ENCODE measurements around the gene POLR3K. TPM values are rescaled to one million over a fixed set of nuclear protein-coding genes. Genes with fewer than 3 reads are reported as not detected.
"Not testable (repeated sequence)": the region's sequence is repeated elsewhere in the genome, so short reads cannot be mapped to it uniquely, and the experiment has no call there.

Gene POLR3K
- polyA plus RNA-seq, 1 donor = 6.7 TPM

DNA sequence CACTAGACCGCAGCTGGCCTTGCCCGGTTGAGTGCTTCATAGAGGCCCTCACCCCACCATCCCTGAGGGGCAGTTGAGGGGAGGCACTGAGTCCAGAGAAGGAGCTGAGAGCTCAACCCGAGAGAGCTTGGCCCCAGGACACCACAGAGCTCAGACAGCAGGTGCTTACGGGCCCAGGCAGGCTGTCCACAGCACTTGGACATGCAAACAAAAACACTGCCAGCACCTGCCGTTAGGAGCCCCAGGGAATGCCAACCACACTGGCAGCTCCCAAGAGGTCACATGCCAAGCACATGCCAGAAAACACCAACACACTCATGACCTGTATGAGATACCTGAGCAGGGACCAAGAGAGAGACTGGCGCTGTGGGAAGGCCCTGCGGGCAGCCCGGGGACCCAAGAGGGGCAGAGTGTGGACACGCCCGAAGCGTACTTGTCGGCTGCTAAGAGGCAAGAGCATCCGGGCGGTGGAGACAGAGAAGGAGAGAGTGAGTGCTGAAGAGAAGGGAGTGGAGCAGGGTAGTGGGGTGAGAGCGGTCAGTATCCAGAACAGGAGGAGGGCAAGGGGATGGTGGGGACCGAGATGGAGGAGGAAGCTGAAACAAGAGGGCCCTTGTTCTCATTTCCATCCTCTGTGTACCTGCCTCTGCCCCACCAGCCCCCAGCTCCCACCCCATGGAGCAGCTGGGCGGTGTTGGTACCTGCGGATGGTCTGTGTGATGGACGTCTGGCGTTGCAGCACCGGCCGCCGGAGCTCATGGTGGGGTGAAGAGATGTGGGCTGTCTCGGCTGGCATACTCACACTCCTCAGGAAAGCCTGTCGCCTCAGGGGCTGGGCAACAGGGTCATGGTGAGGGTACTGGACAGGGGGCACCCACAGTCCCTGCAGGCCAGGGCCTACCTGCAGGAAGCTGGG lies 10.8 kb upstream of the POLR3K start:
- DNase-seq (ENCODE audit: low read depth) = no peak

DNA sequence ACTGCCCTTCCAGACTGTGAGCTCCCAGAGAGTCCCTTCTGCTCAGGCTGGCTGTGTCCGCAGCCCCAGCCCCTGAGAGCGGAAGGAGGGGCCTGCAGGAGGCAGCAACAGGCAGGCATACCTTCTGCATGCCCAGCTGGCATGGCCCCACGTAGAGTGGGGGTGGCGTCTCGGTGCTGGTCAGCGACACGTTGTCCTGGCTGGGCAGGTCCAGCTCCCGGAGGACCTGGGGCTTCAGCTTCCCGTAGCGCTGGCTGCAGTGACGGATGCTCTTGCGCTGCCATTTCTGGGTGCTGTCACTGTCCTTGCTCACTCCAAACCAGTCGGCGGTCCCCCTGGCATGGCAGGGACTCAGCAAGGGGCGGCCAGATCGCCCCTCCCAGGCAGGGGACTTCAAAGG lies 10.1 kb upstream of the POLR3K start:
- DNase-seq (ENCODE audit: low read depth) = no peak

DNA sequence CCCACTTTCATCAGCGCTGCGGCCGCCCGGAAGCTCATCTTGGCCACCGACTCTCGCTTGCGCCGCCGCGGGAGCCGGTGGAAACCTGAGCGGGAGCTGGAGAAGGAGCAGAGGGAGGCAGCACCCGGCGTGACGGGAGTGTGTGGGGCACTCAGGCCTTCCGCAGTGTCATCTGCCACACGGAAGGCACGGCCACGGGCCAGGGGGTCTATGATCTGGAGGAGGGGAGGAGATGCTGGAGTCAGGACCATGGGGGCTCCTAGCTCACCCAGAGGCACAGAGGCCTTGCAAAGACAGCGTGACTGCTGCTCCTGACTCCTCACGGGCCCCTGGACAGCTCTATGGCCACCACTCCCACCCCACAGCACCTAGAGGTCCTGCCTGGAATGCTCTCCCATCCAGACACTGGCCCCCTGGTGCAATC lies 9.6 kb upstream of the POLR3K start:
- no peak for DNase-seq (ENCODE audit: low read depth)

DNA sequence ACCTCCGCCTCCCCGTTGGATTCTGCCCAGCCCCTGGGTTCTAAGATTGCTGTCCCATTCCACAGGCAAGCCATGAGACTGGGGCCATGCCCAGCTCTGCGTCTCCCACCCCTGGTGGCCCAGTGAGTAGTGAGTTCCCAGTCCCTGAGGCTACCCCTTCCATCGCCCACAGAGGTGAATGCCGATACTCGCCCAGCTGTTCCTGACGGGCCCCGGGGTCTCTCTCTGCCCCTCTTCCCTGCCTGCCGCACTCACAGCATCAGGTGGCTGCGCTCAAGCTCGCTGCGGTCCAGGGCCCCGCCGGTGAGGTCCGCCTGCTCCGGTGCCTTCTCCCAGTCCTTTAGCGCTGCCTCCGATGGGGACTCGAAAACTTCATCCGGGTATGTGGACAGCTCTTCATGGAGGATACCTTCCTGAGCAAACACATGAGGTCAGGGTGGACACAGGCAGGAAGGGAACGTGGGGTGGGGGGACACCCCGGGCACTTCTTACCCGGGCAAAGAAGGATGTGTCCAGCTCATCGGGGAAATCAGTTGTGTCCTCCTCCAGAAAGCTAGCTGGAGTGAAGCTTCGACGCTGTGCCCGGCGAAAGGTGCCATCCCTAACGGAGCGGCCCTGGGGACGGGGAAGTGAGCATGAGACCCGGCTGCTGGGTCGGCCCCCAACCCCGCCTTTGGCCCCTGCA lies 9.0 kb upstream of the POLR3K start:
- no peak for DNase-seq (ENCODE audit: low read depth)

DNA sequence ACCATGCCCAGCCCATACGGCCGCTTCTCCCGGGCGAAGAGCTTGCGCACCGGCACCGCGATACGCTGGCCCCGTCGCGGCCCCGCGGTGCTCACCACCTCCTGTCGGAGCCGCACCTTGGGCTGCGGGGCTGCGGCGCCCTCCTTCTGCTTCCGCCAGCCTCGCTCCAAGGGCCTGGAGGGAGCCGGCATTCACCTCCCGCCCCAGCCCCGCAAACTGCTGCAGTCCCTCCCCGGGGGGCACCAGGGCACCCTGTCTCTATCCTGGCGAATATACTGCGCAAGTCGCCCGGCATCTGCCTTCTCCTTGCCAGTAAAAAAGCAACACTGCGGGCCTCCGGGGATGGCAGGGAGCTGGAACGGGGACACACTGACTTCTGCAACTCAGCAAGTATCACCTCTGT lies 8.5 kb upstream of the POLR3K start:
- no peak for DNase-seq (ENCODE audit: low read depth)

DNA sequence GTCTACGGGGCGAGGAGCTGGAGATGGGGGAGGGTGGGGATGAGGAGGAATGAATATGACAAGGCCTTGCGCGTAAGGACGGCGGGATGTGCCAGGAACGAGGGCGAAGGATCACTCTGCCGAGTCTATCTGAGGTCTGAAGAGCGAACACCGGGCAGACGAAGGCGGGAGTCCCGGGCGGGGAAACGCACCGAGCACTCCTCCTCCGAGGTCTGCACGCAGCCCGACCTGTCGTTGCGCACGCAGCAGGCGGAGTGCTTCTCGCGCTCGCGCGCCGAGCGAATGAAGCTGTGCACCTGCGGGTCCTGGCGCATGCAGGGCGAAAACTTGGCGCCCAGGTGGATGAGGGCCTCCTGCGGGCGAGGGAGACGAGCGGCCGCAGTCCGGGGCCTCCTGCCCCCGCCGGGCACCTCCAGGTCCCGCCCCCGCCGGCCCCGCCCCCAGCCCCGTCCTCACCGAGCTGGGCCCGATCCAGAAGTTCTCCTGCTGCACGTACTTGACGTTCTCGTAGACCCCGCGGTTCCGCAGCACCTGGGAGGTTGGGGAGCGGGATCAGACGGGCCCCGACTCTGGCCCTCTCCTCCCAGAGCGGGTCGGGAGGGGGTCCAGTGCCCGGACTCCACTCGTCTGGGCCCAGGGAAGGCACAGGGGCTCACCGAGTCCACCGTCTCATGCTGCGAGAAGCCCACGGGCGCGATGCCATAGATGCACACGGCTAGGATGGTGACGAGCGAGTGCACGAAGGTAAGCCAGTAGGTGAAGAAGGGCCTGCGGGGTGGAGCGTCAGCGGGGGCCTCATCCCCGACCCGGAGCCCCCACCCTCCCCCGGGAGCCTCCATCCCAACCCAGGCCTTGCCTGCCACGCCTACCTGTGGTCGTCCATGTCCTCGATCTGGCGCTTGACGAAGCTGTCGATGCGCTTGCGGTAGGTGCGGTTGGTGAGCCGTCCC lies 7.8 kb upstream of the POLR3K start:
- DNase-seq (ENCODE audit: low read depth) = no peak

DNA sequence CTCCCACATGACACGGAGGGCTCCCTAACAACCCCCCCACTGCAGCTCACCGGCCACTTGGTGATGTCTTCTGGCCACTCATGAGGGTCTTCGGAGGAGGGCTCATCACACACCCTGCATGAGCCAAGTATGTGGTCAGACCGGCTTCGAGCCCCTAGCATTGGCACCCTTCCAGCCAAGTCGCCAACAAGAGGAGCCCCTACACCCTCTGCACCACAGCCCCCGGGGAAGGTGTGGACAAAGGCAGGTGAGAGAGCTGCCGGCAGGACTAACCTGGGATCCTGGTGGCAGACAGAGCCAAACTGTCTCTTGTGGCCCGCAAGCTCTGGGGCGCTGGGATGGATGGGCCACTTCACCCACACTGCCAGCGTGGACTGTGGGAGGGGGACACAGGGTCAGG lies 6.8 kb upstream of the POLR3K start:
- DNase-seq (ENCODE audit: low read depth) = no peak

DNA sequence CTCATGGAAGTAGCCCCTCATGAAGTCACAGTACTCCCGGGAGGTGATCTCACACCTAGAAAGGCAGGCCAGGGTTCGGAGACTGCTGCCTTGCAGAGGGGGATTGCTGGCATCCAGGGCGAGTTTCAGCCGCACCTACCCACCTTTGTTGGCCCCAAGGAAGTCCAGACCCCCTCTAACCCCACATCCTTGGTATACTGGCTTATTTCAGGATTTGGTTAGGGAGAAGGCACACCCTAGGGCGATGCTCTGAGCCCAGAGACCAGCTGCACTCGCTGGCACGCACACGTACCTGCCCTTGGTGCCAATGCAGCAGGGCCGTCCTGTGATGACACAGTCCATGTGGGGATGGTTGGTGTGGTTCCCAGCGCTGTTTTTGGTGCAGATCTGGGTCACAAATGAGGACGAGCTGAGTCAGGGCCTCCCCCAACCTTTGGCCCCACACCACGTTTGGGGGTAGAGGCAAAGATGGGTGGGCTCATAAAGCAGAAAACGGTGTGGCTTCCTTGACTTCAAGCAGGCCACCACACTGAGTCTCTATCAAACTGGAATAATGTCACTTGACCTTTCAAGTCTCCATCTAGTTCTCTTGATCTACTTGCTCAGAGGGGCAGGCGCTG lies 6.1 kb upstream of the POLR3K start:
- DNase-seq (ENCODE audit: low read depth) = no peak

DNA sequence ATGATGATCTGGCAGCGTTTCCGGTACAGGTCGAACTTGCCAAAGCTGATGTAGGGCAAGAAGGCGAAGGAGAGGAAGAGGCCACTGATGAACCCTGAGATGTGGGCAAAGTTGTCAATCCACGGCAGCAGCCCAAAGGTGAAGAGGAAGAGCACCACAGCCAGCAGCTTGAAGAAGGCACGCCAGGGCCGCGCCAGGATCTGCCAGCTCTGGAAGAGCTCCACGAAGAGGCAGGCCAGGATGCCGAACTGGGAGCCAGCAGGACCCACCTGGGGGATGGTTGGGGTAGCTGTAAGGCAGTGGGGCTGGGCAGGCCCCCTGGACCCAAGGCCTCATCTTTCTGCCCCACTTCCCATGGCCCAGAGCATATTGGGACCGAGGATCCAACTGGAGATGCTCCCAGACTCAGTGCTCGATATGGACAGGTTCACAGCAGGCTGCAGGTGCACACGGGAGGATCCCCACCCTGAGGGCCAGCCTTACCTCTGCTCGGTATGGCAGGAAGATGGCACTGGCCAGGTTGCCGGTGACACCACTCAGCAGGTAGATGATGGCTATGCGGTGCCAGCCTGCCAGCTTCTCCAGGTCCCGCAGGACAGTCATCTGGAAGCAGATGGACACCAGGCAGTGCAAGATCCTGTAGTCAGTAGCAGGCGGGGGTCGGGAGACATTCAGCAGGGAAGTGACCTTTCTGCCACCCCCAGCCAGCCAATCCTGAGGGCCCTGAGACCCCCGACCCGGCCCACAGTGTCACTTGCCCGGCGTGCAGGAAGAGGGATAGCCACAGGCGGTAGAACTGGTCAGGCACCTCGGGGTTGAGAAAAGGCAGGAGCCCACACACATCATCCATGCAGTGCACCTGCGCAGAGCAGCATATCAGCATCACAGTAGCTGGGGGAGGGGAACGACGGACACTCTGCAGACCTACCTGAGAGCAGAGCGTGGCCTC lies 5.4 kb upstream of the POLR3K start:
- DNase-seq (ENCODE audit: low read depth) = no peak

DNA sequence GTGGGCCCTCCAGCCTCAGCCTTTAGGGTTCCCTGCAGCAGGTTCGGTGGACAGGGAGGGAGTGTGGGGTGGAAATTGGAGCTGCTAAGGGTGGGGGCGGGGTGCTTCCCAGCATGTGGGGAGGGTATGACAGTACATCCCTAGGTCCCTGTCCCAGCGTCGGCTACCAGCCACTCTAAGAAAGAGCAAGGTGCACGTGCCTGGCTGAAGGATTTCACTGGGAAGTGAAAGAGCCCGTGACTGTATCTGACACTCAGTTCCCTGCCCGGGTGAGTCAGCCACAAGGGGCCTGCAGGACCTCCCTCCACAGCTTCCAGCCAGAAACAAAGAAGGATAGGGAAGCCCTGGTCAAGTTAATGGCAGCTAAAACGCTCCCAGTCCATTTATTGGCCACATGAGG lies 4.3 kb upstream of the POLR3K start:
- DNase-seq (ENCODE audit: low read depth) = no peak

DNA sequence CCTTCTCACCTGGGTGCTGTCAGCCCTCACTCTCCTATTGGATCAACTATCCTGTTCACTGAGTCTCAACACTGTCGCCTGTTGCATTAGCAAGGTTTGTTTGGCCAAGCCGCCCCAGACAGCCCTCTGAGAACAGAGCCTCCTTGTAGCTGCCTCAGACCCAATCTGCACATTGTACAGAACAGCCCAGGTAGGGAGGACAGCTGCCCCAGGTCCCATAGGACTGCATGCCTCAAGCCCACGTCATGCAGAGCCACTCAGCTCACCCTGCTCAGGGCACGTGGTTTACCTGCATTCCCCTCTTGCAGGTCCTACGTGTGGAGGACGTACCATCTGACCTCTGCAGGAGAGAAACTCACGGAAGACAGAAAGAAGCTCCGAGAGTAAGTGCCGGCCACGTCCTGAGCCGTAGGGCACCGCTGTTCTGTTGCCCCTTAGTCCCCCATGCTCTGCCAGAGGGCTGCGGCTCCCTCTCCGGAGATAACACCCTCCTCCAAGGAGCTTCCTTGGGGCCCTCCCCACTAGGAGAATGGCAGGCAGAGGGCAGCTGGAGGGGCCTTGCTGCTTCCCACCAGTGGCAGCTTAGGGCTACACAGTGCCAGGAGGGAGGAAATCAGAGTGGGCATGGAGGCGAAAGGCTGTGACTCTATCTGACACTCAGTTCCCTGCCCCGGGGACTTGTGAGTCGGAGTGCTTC lies 3.0 kb upstream of the POLR3K start:
- DNase-seq (ENCODE audit: low read depth) = no peak

DNA sequence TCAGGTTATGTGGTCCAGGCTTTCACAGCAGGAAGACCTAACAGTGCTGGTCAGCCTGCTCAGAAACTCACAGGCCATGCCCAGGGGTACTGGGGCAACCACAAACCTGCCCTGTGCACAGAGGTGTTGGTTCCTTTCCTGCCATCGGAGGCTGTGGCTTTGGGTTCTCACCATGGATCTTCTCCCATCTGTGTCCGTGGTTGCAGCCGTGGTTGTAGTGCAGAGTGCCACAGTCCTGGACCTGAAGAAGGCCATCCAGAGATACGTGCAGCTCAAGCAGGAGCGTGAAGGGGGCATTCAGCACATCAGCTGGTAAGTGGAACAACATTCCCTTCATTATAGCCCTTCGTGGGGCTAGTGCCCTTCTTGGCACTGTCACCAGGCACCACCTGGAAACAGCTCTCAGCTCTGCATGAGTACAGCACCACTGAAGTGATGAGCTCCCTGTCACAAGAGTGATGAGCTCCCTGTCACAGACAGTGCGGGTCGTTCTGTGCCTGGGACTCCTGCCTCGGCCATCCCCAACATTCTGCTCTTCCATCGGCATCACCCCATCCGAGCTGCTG lies 2.2 kb upstream of the POLR3K start:
- DNase-seq (ENCODE audit: low read depth) = no peak

DNA sequence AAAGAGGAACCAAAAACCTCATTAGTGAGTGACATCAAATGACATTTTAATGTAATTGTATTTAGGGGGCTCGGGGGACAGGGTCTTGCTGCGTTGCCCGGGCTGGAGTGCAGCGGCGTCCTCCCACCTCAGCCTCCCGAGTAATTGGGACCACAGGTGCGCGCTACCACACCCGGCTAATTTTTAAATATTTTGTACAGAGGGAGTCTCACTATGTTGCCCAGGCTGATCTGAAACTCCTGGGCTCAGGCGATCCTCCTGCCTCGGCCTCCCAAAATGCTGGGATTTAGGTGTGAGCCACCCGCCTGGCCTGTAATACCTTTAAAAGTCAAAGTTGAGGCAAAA lies 801 bp upstream of the POLR3K start:
- no peak for DNase-seq (ENCODE audit: low read depth)

DNA sequence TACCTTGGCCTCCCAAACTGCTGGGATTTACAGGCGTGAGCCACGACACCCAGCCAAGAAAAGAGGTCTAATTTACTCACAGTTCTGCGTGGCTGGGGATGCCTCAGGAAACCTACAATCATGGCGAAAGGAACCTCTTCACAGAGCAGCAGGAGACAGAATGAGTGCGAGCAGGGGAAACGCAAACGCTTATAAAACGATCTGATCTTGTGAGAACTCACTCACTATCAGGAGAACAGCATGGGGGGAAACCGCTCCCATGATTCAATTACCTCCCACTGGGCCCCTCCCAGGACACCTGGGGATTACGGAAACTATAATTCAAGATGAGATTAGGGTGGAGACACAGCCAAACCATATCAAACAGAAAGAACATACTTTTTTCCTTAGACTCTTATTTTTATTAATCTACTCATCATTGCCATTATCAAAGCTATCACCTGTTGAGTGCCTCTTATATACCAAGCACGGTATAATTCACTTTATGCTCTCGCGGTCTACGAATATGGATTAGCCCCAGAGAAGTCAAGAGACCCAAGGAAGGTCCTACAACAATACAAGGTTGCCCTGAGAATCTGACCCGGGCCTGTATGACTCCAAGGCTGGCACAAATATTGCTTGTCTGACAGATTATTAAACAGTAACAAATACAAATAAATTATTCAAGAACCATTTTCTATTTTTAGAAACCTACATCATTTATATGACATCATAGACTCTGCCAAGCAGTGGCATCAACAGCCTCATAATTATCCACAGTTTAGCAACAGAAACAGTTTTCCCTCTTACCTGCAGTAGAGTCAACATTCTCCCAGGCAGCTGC lies 2.4 kb downstream of the POLR3K start:
- no peak for DNase-seq (ENCODE audit: low read depth)

DNA sequence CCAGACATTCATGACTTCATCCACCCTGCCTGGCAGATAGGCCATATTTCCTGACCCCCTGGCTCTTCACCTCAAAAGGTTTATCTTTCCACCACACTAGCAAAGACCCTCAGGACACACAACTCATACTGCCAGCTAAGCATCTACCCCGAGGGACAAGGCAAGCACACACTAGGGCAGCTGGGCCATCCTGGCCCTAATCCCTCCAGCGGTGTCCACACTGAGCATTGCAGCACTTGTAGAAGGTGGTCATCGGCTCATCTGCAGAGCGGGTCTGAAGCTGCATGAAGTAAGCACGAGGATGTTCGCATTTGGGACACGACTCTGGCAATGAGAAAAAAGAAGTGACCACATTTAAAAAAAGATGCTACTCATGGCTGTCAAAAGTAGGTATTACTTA lies 6.2 kb downstream of the POLR3K start:
- no peak for DNase-seq (ENCODE audit: low read depth)

DNA sequence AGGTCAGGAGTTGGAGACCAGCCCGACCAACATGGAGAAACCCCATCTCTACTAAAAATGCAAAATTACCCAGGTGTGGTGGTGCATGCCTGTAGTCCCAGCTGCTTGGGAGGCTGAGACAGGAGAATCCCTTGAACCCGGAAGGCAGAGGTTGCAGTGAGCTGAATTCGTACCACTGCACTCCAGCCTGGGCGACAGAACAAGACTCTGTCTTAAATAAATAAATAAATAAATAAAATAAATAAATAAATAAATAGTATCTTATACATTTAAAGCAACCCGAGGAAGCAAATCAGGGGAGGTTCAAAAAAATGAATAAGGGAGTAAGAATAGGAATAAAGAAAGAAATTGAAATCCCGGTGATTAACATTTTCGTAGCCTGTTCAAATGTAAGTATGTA lies 6.9 kb downstream of the POLR3K start:
- DNase-seq (ENCODE audit: low read depth) = not testable (repeated sequence)

DNA sequence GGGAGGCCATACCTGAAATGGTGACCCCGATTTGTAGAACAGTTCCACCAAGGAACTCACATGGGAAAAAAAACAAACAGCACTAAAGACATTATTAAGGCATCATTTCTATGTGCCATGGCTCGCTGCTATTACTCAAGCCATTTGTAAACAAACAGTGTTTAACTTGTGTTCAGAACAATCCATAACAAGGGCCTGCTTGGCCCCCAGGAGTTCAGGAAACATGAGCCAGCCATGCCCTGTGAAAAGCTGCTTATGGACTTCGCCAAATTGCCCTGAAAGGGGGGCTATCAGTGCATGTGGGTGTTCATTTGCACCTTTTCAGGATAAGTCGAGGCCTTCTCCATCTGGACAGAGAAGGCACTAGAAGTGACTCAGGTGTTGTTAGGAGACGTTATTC lies 8.0 kb downstream of the POLR3K start:
- DNase-seq (ENCODE audit: low read depth) = no peak

DNA sequence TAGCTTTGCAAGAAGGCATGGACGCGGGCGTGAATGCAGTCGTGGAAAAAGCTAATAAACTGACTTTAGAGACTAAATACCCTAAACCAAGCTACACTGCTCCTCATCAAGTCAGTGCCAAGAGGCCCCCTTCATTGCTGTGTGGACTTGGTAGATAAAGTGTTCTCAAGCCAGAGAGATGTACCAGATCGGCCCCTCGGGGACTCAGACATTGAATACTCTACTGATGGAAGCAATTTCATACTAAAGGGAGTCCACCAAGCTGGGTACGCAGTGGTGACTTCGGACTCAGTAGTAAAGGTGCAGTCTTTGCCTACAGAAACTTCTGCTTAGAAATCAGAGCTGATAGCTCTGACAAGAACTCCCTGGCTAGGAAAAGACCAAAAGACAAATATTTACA lies 8.8 kb downstream of the POLR3K start:
- no peak for DNase-seq (ENCODE audit: low read depth)

DNA sequence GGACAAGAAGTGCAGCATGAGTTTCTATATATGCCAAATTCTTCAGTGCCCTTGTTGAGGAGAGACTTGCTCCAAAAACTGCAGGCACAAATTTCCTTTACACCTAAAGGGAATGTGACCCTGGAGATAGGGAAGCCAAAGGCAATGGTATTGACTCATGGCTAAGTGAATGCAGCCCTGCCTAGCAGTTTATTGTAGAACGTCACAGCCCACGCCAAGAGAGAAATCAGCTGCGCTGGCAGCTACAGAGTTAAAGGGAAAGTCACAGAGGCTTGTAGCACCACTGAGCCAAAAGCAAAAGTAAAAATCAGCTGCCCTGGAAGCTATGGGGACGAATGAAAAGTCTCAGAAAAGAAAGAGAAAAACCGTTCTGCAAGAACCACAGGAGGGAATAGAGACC lies 10.1 kb downstream of the POLR3K start:
- no peak for DNase-seq (ENCODE audit: low read depth)

Data from forelimb muscle (tissue), 1 donor.